NCI-H2171 treated with DMSO at 0.1 percent for 48 hours (cell line): ENCODE results near the gene RAB8A.

ENCODE experiments used
- DNase-seq: peaks from one replicate; lab custom pipeline; 2025; lab: John Stamatoyannopoulos, UW

The RAB8A gene

DNA sequence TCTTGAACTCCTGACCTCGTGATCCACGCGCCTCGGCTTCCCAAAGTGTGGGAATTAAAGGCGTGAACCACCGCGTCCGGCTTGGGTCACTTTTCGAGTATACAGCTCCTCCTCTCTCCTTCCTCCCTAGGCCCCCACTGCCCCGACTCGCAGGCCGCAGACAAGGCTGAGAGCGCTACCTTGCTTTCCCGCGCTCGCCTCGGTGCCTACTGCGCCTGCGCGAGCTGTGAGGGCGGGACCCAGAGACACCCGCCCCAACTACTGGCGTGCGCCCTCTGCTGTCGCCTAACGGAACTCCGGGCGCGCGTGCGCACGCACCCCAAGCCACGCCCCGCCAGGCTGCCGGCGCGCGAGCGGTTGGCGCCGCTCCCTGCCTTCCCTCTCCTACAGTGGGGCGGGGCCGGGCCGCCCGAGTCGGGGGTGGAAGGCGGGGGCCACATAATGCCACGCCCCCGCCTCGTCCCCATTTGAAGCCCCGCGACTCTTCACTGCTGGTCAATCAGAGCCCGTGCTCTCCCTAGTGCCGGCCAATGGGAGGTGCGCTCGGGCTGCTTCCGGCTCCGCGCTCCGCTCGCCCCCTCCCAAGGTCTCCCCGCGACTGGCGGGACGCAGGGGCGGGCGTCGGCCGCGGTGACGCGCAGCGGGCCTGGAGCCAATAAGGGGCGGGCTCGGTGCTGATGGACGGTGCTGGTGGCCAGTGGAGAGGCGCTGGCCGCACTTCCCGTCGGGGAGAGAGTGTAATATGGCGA, at the start of gene RAB8A:
Gene RAB8A (plus strand): TSS at position 730 of the 749 bp plus-strand sequence. CDS start 13 bp downstream, at position 743.
- DNase-seq, result peak; percentile 98

DNA sequence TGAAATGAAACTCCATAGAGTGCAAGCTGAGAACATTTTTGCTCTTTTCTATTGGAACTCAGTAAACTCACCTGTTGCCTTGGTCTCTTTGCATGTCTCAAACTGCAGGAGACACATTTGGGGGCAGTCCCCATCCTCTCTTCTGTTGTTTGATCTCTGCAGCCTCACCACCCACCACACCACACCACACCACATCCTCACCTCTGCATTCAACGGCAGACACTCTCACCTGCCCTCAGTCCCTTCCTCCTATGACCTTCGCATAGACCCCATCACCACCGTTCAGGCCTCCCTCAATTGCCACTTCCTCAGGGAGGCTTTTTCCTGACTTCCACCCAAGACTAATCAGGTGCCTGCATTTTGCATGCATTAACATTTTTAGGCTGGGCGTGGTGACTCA, 49.7 kb upstream of the RAB8A start:
- DNase-seq, result no peak

DNA sequence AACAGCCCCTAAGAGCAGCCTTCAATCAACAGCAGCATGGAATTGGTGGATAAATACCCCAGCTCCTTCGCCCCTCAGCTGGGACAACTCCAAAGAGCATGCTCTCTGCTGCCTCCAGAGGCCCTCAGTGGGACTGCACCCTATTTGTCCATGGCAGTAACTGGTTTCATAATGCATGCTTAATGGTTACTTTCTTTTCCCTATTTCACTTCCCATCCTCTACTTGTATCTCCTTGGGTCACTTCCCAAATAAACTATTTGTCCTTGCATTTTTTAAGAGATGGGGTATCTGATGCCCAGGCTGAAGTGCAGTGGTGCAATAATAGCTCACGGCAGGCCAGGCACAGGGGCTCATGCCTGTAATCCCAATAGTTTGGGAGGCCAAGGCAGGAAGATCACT, 48.9 kb upstream of the RAB8A start:
- DNase-seq, result peak; percentile 45

DNA sequence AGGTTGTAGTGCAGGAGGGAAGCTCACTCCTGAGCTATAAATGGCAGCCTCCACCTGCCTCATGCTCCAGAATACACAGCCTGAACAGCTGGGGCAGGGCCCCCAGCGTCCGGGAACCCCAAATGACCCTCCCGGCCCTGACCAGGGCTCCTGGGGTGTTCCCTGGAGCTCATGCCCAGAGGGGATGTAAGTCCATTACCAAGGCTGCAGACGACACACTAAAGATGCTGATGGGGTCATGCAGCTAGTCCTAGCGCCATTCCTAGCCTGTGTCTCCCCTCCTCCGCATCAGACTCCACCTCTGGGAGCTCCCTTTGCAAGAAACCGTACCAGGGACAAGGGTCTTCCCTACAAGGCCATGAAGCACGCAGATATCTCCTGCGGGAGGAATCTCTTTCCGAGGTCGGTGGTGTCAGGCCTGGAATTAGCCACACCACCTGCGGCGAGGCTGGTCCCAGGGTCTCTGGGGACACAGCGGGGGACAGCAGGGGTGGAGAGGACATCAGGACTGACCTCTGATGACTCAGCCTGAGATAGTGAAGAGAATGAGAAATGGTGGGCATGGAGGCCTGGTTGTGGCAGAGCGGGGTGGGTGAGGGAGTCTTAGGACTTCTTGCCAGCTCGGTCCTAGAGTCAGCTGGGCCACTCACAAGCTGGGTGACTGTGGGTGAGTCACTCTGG, 47.3 kb upstream of the RAB8A start:
- no peak for DNase-seq

DNA sequence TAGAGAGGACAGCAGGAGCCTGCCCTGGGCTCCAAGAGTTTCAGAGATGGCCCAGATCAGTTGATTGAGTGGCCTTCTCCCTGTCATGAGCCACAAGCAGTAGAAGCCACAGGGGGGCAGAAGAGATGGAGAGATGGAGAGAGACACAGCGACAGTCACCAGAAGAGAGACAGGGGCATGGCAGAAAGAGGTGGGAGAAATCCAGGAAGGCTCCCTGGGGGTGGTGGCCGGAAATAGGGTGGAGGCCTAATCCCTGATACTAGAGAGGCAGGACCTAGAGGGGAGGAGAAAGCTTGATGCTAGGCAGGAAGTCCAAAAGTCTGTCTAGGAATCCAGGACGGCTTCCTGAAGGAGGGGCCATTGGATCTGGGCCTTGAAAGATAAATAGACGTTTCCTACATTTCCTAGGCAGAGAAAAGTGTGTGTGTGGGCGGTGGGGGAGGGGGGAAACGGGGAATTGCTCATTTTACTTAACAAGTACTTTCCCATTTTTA, 45.0 kb upstream of the RAB8A start:
- no peak for DNase-seq

DNA sequence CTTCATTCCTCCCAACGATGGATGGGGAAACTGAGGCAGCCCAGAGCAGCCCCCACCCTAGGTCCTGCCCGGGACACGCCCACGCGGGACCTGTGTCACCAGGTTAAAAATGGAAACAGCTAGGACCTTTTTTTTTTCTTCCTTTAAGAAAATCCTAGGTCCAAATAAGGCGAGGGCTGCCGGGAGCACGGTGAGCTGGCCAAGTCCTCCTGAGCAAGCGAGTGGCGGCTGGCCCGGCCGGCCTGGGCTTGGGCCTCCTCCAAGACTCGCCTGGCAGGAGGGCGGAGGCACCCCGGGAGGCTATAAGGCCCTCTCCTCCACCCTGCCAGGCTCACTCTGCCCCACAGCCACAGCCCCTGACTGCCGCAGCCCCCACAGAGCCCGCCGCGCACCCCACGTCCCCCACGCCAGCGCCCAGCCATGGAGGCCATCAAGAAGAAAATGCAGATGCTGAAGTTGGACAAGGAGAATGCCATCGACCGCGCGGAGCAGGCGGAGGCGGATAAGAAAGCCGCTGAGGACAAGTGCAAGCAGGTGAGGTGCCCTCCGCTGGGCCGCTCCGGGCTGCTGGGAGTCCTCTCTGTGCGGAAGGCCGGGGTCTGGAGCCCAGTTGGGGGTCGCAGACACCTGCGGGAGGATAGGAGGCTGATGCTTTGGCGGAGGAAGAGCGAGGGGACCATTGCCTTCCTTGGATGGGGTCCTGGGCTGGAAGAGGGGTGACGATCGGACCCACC, 44.3 kb upstream of the RAB8A start:
- no peak for DNase-seq

DNA sequence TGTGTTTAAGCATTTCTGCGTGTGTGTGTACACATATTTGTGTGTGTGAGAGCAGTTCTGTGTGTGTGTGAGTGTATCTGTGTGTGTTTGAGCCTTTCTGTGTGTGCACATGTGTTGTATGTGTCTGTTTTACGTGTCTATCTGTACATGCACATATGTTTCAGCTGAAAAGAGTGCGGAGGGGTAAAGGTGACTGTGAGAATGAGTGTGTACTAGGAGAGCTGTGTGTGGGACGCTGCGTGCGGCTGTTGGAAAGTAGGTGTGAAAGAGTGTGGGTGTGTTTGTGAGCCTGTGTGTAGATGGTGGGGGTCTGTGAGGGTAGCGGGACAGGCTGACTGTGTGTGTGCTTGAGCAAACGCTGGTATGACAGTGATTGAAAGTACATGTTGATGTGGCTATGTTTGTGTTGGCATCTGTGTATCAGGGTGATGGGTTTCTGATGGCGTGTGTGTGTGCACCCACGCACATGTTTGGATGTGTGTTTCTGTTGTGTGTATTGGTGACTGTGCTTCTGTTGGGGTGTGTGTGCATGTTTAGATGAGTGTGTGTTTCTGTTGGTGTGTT, 42.9 kb upstream of the RAB8A start:
- no peak for DNase-seq

DNA sequence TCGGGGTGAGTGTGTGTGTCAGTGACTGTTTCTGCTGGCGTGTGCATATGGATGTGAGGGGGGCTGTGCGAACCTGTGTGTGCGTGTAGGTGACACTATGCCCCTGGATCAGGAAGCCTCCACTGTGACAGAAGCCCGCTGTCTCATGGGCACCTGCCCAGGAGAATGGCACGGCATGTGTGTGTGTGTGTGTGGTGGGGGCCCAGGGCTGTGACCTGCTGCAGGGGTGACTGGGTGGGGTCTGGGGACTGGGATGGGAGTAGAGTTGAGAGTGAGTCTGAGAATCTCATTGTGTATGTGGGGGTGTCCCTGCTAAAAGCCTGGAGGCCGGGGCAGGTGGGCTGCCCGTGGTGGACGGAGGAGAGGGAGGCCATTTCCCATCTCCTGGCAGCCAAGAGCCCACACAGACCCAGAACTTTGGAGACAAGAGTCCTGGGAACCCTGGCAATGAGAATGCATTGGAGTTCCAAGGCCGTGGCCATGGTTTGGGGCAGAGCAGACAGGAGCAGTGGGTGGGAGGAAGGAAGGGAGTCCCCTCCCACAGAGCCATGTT, 41.8 kb upstream of the RAB8A start:
- no peak for DNase-seq

DNA sequence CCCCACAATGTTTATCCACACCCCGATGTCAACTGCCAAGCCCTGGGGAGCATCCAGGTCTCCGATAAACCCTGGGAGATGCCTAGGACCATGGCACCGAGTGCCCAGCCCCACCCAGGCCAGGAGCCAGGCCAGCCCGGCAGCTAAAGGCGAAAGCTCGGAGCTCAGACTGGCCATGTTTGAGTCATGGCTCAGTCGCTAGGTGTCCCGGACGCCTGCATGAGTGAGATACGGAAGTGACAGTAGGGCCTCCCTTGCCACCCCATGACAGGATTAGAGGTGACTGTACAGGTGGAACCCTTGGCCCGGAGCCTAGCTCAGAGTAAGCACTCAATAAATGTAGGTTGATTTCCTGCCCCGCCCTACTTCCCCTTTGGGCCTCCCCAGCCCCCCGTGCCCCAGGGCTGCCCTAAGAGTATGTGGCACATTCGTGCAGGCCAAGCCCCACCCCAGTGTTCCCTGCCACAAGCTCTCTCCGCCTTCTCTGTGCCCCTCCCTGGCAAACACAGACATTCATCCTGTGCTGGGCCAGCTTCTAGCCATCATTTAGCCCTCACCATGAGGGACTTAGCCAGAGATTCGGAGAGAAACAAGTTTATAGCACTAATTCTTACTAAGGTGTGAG, 41.2 kb upstream of the RAB8A start:
- no peak for DNase-seq

DNA sequence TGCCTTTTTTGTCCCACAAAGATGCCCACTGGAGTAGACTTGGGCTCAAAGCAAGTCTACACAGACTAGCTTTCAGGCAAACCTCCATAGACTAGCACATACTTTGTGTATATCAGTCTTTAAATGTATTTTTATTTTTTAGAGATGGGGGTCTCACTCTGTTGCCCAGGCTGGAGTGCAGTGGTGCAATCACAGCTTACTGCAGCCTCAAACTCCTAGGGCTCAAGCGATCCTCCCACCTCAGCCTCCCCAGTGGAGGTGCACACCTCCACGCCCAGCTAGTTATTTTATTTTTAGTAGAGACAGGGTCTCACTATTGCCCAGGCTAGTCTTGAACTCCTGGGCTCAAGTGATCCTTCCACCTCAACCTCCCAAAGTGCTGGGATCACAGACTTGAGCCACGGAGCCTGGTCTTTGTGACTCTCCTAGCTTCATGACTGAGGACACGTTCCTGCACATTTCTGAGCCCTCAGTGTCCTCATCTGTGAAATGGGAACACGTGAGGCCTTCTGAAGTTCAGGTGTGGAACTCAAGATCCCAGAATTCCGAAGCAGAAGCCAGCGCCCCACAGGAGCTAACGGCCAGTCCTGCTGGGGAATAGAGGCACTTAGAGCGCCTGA, 40.5 kb upstream of the RAB8A start:
- DNase-seq, result no peak

DNA sequence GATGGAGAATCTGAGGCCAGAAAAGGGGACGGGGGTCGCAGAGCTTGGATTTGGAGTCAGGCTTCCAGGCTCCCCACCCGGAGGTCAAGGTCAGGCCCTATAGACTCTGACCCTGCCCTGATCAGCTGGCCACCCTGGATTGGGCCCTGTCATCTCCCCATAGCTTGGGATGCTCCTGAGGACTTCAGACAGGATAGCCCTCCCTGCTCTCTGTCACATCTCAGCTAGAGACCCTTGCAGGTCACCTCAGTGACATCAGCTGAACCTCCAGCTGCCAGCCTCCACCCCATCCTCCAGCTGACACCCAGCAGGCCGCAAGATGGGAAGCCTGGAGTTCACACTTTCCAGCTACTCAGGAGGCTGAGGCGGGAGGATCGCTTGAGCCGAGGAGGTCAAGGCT, 38.2 kb upstream of the RAB8A start:
- DNase-seq, result no peak

DNA sequence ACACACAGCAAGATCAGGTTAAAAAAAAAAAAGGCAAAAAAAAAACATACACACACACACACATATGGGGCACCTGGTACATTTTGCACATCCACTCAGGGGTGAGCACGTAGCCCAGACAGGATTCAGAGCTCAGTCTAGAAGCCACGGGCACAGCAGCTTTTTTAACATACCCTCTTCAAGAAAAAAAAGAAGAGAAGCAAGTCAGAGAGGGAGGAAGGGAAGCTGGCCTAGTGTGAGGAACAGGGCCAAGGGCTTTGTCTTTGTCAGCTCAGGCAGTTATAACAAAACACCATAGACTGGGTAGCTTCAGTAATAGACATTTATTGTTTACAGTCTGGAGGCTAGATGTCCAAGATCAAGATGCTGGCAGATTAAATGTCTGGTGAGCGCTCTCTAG, 37.7 kb upstream of the RAB8A start:
- peak; percentile 39 for DNase-seq

DNA sequence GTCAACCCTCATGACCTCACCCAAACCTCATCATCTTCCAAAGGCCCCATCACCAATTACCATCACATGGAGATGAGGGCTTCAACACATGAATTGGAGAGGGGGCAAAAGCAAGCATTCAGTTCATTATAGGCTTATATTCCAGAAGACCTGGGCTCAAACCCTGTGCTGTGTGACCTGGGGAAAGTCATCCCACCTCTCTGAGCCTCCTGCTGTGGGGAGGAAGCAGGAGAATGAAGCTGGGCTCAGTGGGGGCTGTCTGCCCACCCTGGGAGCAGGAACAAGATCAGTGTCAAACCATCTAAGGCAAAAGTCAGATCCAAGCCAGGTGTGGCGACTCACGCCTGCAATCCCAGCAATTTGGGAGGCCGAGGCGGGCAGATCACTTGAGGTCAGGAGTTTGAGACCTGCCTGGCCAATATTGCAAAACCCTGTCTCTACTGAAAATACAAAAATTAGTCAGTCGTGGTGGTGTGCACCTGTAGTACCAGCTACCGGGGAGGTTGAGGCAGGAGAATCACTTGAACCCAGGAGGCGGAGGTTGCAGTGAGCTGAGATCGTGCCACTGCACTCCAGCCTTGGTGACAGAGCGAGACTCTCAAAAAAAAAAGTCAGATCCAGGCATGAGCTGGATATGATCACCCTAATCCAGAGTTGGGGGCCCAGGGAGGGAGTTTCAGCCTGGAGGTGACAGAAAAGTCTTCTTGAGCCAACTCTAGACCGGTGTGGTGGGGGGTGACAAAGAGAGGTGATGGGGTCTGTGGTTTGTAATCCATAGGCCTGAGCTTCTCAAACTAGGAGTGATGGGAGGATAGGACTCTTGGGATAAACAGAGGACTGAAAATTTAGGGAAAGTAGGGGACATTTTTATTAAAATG, 37.0 kb upstream of the RAB8A start:
- no peak for DNase-seq

DNA sequence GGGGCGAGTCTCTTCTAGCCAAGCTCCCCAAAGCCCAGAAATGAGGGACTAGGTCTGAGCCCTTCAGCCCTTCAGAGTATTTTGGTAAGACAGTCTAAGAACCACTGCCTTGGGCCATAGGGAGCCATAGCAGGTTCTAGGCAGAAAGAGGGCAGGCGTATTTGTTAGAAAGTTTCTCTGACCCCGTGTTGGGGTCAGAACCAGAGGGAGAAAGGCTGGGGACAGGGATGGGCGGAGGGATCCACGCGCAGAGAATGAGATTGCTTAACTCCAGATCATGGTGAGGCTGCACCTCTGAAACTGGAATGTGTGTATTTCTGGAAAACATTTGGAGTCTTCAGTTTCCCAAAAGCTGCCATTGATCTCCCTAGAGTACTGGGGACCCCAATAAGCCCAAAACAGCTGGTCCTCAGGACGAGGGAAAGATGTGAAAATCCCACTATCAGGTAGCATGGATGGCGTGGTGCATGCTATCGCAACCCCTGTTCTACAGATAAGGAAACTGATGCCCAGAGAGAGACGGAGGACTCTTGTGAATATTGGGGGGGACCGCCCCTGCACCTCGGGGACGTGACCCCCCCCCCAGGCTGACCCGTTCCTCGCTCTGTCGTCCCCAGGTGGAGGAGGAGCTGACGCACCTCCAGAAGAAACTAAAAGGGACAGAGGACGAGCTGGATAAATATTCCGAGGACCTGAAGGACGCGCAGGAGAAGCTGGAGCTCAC, 36.1 kb upstream of the RAB8A start:
- no peak for DNase-seq

DNA sequence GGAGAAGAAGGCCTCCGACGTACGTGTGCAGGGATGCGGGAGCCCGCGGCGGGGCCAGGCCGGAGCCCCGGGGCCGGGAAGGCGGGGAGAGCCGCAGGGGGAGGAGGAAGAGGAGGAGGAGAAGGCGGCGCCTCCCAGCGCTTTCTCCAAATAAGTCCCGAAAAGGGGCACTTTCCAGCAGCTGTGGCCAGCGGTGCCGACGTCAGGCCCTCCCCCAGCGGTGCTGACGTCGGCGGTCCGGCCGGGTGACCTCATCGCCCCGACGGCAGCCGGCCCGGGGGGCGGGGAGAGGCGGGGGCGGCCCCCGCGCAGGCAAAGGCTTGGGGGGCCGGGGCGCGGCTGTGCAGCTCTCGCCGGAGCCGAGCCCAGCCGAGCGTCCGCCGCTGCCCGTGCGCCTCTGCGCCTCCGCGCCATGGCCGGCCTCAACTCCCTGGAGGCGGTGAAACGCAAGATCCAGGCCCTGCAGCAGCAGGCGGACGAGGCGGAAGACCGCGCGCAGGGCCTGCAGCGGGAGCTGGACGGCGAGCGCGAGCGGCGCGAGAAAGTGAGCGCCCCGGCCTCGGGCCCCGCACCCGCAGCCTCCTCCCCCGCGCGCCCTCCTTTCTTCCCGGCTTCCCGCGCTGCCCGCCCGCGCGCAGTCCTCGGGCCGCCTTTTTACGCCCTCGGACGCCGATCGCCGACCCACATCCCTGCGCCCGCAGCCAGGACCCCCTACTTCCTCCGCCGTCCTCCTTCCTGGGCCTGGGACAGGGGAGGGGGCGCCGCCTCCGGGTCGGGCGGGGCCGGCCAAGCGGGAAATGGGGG, 35.3 kb upstream of the RAB8A start, which contains the start of gene TPM4:
Gene TPM4 (plus strand): TSS at position 342 of the 804 bp plus-strand sequence. CDS start 71 bp downstream, at position 413.
- DNase-seq, result peak; percentile 45

DNA sequence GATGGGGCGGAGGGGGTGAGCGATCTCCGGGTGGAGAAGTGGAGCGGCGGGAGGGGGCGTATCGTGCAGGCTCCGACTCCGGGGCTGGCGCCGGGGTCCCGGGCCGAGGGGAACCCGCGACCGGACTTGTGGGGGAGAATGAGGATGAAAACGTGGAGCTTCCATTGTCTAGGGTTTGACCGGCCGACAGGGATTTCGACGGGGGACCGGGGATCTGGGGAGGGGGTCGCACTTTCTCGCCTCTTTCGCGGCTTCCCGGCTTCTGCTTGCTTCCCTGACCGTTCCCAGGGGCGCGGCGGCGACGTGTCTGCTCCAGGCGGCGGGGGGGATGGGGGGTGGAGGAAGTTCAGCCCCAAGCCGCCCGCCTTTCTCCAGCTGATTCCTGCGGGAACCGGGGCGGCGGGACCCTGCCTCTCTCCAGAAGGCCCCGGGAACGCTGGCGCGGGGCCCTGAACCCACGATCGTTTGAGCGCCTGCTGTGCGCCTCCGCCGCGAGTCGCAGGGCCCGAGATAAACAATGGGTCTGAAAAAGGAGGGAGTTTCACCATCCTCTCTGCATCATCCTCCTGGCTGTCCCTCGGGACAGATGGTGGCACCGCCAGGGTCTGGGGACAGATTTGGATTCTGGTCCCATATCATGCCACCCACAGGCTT, 34.6 kb upstream of the RAB8A start:
- DNase-seq, result peak; percentile 47

DNA sequence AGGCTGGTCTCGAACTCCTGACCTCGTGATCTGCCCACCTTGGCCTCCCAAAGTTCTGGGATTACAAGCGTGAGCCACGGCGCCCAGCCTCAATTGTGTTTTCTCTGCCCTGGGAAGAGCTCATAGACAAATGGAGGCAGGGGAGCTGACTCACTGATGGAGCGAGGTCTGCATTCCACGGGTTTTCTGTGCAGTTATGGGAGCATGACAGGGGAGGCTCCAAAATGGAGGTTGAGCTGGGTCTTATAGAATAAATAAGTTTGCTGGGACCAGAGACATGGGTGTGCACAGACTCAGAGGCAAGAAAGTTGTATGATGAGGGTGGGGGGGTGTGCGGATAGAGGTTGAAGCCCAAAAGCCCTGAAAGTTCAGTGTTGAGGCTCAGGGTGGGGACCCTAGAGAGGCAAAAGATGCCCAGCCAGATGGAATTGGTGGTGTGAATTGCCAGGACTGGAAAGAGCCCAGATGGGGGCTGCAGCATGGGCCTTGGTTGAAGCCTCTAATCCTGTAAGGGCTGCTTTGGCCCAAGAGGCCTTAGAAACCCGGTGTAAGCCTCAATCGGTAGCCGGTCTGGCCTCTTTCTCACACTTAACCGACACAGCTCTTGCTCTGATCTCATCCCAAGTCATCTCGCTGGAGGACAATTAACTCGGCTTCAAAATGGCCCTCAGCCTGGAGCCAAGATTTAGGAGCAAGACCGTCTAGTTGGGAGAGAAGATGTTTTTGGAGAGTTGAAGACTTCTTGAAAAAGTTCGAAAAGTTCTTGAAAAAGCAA, 33.5 kb upstream of the RAB8A start:
- DNase-seq, result no peak
